DMS53 treated with DMSO at 0.1 percent for 48 hours (cell line): Measurements from ENCODE around the gene GPRIN1.
"Not testable (repeated sequence)": the region's sequence is repeated elsewhere in the genome, so short reads cannot be mapped to it uniquely, and the experiment has no call there.

ENCODE experiments used
- DNase-seq: peaks from one replicate; lab custom pipeline; 2025; ENCODE audit not compliant: unreplicated experiment; lab: John Stamatoyannopoulos, UW

GPRIN1 gene

DNA sequence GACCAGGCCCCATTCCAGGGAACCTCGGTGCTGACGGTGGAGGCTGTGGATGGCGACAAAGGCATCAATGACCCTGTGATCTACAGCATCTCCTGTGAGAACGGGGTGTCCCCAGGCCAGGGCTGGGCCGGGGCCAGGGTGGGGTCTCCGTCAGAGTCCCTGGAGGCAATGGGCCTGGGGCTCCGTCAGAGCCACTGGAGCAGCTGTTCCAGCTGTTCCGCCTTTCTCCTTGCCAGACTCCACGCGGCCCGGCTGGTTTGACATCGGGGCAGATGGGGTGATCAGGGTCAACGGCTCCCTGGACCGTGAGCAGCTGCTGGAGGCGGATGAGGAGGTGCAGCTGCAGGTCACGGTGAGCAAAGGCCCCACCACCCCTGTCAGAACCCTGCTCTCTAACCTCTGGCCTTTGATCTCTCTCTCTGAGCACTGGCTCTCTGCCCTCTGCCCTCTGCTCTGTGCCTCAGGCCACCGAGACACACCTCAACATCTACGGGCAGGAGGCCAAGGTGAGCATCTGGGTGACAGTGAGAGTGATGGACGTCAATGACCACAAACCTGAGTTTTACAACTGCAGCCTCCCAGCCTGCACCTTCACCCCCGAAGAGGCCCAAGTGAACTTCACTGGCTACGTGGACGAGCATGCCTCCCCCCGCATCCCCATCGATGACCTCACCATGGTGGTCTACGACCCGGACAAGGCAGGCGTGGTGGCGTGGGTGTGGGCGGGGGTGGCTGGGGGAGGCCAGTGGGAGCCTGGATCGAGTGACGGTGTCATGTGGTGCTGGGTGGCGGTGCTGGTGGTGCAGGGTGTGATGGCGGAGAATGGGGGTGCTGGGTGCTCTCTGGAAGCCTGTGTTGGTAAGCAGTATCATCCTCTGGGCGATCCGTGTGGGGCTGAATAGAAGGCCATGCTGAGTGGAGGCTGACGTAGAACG, 34.2 kb downstream of the GPRIN1 start:
- DNase-seq = no peak

GRCh38 chr5:176575066-176575465, 34.9 kb downstream of the GPRIN1 start:
- no peak for DNase-seq

DNA sequence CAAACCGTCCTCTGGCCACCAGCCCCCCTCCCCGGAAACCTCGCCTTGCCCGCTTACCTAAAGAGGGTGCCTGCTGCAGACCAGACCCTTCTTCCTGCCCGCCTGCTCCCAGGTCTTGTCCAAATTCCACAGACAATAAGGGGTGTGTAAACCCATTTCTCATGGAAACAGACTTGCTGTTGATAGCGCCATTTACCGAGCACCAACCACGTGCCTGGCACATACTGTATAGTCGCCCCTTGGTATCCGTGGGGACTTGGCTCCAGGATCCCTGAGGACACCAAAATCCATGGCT, 35.7 kb downstream of the GPRIN1 start:
- no peak for DNase-seq

DNA sequence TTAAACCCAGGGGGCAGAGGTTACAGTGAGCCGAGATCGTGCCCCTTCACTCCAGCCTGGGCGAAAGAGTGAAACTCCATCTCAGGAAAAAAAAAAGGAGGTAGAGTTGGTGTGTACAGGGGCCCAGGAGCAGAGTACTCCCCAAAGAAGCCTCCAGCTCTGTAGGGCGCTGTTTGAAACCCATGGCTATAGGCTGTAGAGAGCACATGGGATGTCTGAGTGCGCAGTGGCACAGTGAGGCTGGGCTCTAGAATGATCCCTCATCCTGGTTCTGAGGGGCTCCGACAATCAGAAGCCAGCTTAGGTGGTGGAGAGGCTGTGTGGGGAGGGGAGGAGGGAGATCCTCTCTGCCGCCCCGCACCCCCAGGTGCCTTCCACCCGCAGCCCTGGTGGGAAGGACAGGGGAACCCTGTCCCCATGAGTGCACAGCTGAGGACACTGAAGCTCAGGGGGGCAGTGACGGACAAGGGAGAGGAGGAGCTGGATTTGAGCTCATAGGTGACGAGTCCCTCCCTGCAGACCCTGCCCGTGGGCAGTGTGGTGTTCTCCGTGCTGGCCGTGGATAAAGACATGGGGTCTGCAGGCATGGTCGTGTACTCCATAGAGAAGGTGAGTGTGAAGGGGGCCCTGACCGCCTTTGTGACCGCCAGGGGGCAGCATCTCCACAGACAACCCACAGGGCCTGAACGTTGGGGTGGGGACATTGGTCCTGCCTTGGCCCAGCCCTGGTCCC, 36.2 kb downstream of the GPRIN1 start:
- peak; percentile 38 for DNase-seq

GRCh38 chr5:176570044-176570443, 39.9 kb downstream of the GPRIN1 start:
- DNase-seq = no peak

DNA sequence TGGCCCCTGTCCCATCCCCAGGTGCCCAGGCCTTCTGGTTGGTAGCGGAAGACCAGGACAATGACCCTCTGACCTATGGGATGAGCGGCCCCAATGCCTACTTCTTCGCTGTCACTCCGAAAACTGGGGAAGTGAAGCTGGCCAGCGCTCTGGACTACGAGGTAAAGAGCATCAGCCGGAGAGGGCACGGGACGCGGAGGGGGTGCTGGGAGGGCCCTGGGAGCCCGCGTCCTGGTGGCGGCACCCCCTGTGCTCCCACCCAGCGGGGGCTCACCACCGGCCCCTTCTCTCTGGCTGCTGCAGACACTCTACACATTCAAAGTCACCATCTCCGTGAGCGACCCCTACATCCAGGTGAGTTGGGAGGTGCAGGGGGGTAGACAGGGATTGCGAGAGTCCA, 41.3 kb downstream of the GPRIN1 start:
- DNase-seq = no peak

DNA sequence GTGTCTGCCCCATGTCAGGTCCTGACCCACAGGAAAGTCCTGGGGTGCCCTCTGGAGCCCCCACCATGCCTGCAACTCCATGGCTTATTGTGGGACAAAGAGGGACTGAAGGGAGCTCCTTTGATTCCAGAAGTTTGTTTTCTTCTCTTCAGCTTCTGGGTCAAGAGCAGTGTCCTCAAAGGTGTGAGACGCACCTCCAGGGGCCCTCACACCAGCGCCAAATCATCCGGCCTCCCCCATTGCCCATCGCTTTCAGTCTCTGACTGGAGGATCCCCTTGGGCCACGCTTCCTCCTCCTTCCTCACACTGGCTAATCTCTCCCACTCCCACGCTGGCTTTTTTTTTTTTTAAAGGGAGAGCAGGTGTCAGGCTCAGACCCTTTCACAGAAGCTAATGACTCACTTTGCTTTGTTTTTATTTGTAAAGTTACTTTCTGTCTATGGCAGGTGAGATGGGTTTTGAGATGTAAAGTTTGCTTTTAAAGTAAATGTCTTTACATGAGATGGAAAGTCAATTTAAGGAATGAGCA, 44.1 kb downstream of the GPRIN1 start:
- DNase-seq = no peak

GRCh38 chr5:176564002-176564401, 46.0 kb downstream of the GPRIN1 start:
- no peak for DNase-seq

GRCh38 chr5:176562189-176562588, 47.8 kb downstream of the GPRIN1 start:
- no peak for DNase-seq

DNA sequence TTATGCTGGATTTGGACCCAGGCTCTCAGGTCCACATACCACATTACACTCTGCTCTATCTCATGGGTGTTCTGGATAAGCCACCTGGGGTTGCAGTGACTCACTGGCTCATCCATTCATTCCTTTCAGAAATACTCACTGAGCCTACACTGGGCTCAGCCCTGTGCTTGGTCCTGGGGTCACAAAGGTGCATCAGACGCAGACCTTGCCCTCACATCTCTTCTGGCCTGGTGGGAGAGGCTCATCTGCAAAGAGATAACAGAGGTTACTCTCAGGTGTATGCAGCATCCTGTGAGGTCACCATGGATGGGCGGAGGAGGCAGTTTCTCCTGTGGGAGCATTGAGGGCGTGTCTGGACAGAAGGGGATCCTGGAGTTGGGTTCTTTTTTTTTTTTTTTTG, 48.7 kb downstream of the GPRIN1 start:
- no peak for DNase-seq

GRCh38 chr5:176560364-176560763, 49.6 kb downstream of the GPRIN1 start:
- no peak for DNase-seq

DNA sequence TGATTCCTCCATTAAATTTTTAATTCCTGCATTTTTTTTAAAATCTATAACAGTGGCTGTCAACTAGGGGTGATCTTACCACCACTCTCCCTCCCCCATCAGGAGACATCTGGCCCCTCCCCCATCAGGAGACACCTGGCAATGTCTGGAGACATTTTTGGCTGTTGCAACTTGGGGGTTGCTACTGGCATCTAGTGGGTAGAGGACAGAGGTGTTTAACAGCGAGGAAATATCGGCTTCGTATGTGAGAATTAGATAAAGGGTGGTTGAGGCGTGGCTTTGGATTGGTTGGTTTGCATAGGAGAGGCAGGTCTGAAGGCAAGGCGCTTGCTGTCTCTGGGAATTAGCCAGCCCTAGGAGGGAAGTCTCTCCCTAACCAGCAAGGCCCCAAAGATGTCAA, 50.3 kb downstream of the GPRIN1 start:
- no peak for DNase-seq

GRCh38 chr5:176557846-176558245, 52.1 kb downstream of the GPRIN1 start:
- no peak for DNase-seq

GRCh38 chr5:176553260-176554085, 56.5 kb downstream of the GPRIN1 start:
- peak; percentile 41 for DNase-seq

DNA sequence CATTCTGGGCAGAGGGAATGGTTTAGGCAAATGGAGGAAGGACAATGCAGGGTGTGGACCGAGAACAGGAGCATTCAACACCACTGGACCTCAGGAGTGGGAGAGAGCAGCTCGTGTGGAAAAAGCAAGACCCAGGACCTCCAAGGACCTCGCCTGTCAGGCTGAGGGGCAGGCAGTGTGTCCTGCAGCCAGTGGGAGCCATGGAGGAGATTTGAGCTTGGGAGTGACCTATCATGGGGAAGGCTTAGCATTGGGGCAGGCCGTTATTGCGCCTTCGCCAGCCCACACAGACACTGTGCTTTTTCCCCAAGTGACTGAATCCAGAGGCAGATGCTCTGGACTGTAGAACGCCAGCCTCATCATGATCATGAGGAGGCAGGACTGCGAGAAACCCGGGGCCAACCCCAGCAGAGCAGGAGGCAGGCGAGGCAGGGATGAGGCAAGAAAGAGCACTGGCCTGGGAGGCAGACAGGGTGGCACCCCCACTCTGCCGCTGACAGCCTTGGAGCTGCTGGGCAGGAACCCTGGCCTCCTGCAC, 57.6 kb downstream of the GPRIN1 start:
- DNase-seq = no peak

DNA sequence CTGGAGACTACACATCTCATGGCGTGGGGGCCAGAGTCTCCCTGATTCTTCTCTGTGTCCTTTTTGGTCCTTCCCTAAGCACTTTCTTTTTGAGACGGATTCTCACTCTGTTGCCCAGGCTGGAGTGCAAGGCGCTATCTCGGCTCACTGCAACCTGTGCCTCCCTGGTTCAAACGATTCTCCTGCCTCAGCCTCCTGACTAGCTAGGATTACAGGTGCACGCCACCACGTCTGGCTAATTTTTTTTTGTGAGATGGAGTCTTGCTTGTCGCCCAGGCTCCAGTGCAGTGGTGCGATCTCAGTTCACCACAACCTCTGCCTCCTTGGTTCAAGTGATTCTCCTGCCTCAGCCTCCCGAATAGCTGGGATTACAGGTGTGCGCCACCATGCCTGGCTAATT, 59.0 kb downstream of the GPRIN1 start:
- not testable (repeated sequence) for DNase-seq

DNA sequence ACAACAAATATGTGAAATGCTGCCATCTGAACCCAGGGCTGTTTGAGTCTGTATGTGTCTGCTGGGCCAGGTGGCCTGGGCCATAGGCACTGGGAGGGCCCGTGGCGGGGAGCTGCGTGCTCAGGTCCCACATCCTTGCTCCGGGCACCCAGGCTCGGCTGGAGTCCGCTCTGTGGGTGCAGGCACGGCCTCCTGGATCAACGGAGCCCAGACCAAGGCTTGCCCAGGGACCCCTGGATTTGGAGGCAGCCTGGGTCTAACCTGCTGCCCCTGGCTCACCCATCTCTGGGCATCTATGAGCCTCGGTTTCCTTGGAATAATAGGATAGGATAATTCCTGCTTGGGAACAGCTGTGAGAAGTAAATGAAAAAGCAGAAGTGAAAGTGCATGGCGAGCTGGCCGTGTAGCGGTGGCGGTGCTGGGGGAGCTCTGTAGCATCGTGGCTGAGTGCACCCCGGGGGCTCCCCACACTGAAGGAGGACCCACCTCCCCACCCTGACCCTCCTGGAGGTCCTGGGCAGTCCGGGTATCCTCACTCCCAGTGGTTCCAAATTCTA, 59.6 kb downstream of the GPRIN1 start:
- no peak for DNase-seq

GRCh38 chr5:176549871-176550270, 60.1 kb downstream of the GPRIN1 start:
- DNase-seq = no peak

DNA sequence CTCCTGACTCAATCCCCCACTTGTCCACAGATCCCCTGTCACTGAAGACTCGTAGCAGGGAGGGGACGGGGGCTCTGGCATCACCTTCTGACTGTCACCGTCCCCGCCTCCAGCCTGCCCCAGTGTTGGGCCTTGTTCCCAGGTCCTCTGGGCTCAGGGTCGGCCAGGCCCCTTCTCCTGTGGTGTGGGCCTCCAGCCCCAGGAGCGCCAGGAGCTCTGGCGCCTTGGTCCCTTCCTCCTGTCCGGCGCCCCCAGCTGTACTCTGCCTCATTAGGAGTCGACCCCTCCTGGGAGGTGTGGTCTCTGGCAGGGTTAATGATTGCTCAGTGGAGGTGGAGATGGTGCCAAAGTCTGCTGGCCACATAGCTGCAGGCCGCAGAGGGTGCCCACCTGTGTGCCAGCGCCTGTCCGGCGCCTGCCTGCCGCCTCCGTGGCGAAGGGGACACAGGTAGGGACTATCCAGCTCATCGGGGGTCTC, 61.0 kb downstream of the GPRIN1 start, which contains the start of gene CDHR2:
Gene CDHR2, plus strand, starts transcription at position 376 of the 478 bp plus-strand sequence. CDS start 16,011 bp downstream, outside the sequence.
- no peak for DNase-seq

- DNase-seq = no peak
Measured at GRCh38 chr5:176547802-176548201, 62.2 kb downstream of the GPRIN1 start.
